ENCODE data around the gene PPARA.

The PPARA gene

GRCh38 chr22:46274381-46274780, 124.1 kb downstream of the PPARA start:
- DNase-seq (ENCODE audit: low read depth) = no peak

GRCh38 chr22:46275455-46276122, 125.3 kb downstream of the PPARA start:
- no peak for DNase-seq (ENCODE audit: low read depth)

- no peak for DNase-seq (ENCODE audit: low read depth)
Observed at GRCh38 chr22:46276563-46276962, 126.2 kb downstream of the PPARA start.

GRCh38 chr22:46278656-46279645, 128.6 kb downstream of the PPARA start:
- no peak for DNase-seq (ENCODE audit: low read depth)

GRCh38 chr22:46280063-46280817, 129.9 kb downstream of the PPARA start:
- no peak for DNase-seq (ENCODE audit: low read depth)

- no peak for DNase-seq (ENCODE audit: low read depth)
Observed at GRCh38 chr22:46280999-46281623, 130.8 kb downstream of the PPARA start.

GRCh38 chr22:46281866-46282678, 131.7 kb downstream of the PPARA start:
- DNase-seq (ENCODE audit: low read depth) = no peak

- DNase-seq (ENCODE audit: low read depth) = no peak
Observed at GRCh38 chr22:46286006-46286405, 135.7 kb downstream of the PPARA start.

GRCh38 chr22:46286941-46287872, 136.9 kb downstream of the PPARA start:
- no peak for DNase-seq (ENCODE audit: low read depth)

GRCh38 chr22:46287873-46288751, 137.8 kb downstream of the PPARA start:
- DNase-seq (ENCODE audit: low read depth) = no peak

- DNase-seq (ENCODE audit: low read depth) = no peak
Observed at GRCh38 chr22:46288846-46289243, 138.5 kb downstream of the PPARA start.

GRCh38 chr22:46289244-46289891, 139.0 kb downstream of the PPARA start:
- DNase-seq (ENCODE audit: low read depth) = no peak

- no peak for DNase-seq (ENCODE audit: low read depth)
Observed at GRCh38 chr22:46290121-46290842, 140.0 kb downstream of the PPARA start.

- DNase-seq (ENCODE audit: low read depth) = no peak
Observed at GRCh38 chr22:46290843-46291785, 140.8 kb downstream of the PPARA start.

GRCh38 chr22:46292173-46292572, 141.8 kb downstream of the PPARA start:
- DNase-seq (ENCODE audit: low read depth) = no peak

GRCh38 chr22:46292732-46293131, 142.4 kb downstream of the PPARA start:
- DNase-seq (ENCODE audit: low read depth) = no peak
